SK-N-SH treated with all-trans-retinoic acid at 6 μM for 48 hours (cell line): ENCODE data around the gene SLC4A5.

Experiments used
- ATAC-seq: fragments of 200-7000 bp; cut with Tn5 transposase; 3 replicates; pipeline ENCODE4 v1.9.1; 2020; ENCODE audit warnings: mild to moderate bottlenecking, moderate library complexity
- ARNTL ChIP-seq: fragments of 450-650 bp; formaldehyde crosslinking; IDR thresholded peaks from 2 replicates; pipeline ENCODE4 v1.5.0; 2020; ENCODE audit warnings: low read depth, mild to moderate bottlenecking, moderate library complexity, borderline replicate concordance
- CSDC2 ChIP-seq: fragments of 250-450 bp; sonication (Bioruptor Pico); IDR thresholded peaks from 2 replicates; pipeline ENCODE4 v1.5.0; 2020; ENCODE audit warnings: mild to moderate bottlenecking, moderate library complexity
- CSRNP3 ChIP-seq: fragments of 250-450 bp; sonication (Bioruptor Pico); IDR thresholded peaks from 2 replicates; pipeline ENCODE4 v1.5.1; 2021; ENCODE audit warnings: mild to moderate bottlenecking, moderate library complexity
- ESRRG ChIP-seq: fragments of 250-450 bp; sonication (Bioruptor Pico); IDR thresholded peaks from 2 replicates; pipeline ENCODE4 v1.6.1; 2021; ENCODE audit warnings: mild to moderate bottlenecking
- GLIS3 ChIP-seq: fragments of 250-450 bp; sonication (Bioruptor Pico); IDR thresholded peaks from 2 replicates; pipeline ENCODE4 v1.5.0; 2020; ENCODE audit warnings: mild to moderate bottlenecking, moderate library complexity
- ISL1 ChIP-seq: fragments of 250-450 bp; sonication (Bioruptor Pico); IDR thresholded peaks from 2 replicates; pipeline ENCODE4 v2.1.2; 2022; ENCODE audit warnings: mild to moderate bottlenecking, moderate library complexity
- OSR1 ChIP-seq: fragments of 250-450 bp; sonication (Bioruptor Pico); IDR thresholded peaks from 2 replicates; pipeline ENCODE4 v1.8.0; 2022; ENCODE audit warnings: moderate library complexity, mild to moderate bottlenecking, inconsistent platforms
- PATZ1 ChIP-seq: fragments of 250-450 bp; sonication (Bioruptor Pico); IDR thresholded peaks from 2 replicates; pipeline ENCODE4 v1.8.0; 2020; ENCODE audit warnings: mild to moderate bottlenecking, moderate library complexity, borderline replicate concordance
- POU6F1 ChIP-seq: fragments of 250-450 bp; sonication (Bioruptor Pico); IDR thresholded peaks from 2 replicates; pipeline ENCODE4 v1.8.0; 2021; ENCODE audit warnings: low read depth, mild to moderate bottlenecking, moderate library complexity, borderline replicate concordance
- PPARA ChIP-seq: fragments of 250-450 bp; sonication (Bioruptor Pico); IDR thresholded peaks from 2 replicates; pipeline ENCODE4 v1.5.0; 2020; ENCODE audit warnings: mild to moderate bottlenecking, borderline replicate concordance
- RARB ChIP-seq: fragments of 250-450 bp; sonication (Bioruptor Pico); IDR thresholded peaks from 2 replicates; pipeline ENCODE4 v1.8.0; 2021; ENCODE audit warnings: mild to moderate bottlenecking, moderate library complexity
- TCF4 ChIP-seq: fragments of 250-450 bp; sonication (Bioruptor Pico); IDR thresholded peaks from 2 replicates; pipeline ENCODE4 v1.8.0; 2021; ENCODE audit warnings: mild to moderate bottlenecking, moderate library complexity, borderline replicate concordance
- TOX ChIP-seq: fragments of 250-450 bp; sonication (Bioruptor Pico); IDR thresholded peaks from 2 replicates; pipeline ENCODE4 v1.8.0; 2021; ENCODE audit warnings: mild to moderate bottlenecking, moderate library complexity, borderline replicate concordance
- TSHZ2 ChIP-seq: fragments of 250-450 bp; sonication (Bioruptor Pico); IDR thresholded peaks from 2 replicates; pipeline ENCODE4 v1.5.0; 2020; ENCODE audit warnings: mild to moderate bottlenecking, moderate library complexity
- ZC3H10 ChIP-seq: fragments of 250-450 bp; sonication (Bioruptor Pico); IDR thresholded peaks from 2 replicates; pipeline ENCODE4 v1.5.1; 2021; ENCODE audit warnings: mild to moderate bottlenecking, moderate library complexity
- ZFP3 ChIP-seq: fragments of 250-450 bp; sonication (Bioruptor Pico); IDR thresholded peaks from 2 replicates; pipeline ENCODE4 v1.5.0; 2020; ENCODE audit warnings: mild to moderate bottlenecking, moderate library complexity
- ZFP30 ChIP-seq: fragments of 450-650 bp; formaldehyde crosslinking; IDR thresholded peaks from 2 replicates; pipeline ENCODE4 v1.5.0; 2022; ENCODE audit warnings: mild to moderate bottlenecking, moderate library complexity
- ZNF565 ChIP-seq: fragments of 450-650 bp; formaldehyde crosslinking; conservative IDR thresholded peaks from 2 replicates; pipeline ENCODE4 v1.5.0; 2020; ENCODE audit warnings: low read depth, mild to moderate bottlenecking, moderate library complexity
- ZNF70 ChIP-seq: fragments of 450-650 bp; formaldehyde crosslinking; IDR thresholded peaks from 2 replicates; pipeline ENCODE4 v1.5.0; 2020; ENCODE audit warnings: mild to moderate bottlenecking, moderate library complexity
- ZNF8 ChIP-seq: fragments of 450-650 bp; formaldehyde crosslinking; IDR thresholded peaks from 2 replicates; pipeline ENCODE4 v1.5.0; 2020; ENCODE audit warnings: mild to moderate bottlenecking, moderate library complexity

The SLC4A5 gene

GRCh38 chr2:74369976-74370375 is 26.8 kb upstream of the SLC4A5 start:
- ATAC-seq, result no peak
- TF ChIP-seq TCF4 (CRISPR knock-in tag) (no peak), ZNF8 (no peak), ESRRG (CRISPR knock-in tag) (no peak), CSDC2 (CRISPR knock-in tag) (no peak), ISL1 (CRISPR knock-in tag) (no peak), ARNTL (CRISPR knock-in tag) (no peak), RARB (CRISPR knock-in tag) (no peak), PPARA (CRISPR knock-in tag) (no peak), PATZ1 (no peak), ZNF565 (CRISPR knock-in tag) (no peak), GLIS3 (CRISPR knock-in tag) (no peak), TSHZ2 (CRISPR knock-in tag) (no peak), ZC3H10 (no peak), POU6F1 (no peak), ZFP30 (CRISPR knock-in tag) (no peak), ZFP3 (CRISPR knock-in tag) (no peak), ZNF70 (no peak), OSR1 (CRISPR knock-in tag) (no peak), TOX (CRISPR knock-in tag) (no peak)

- ATAC-seq, result no peak
- TF ChIP-seq ZFP3 (CRISPR knock-in tag) (no peak), ZNF8 (no peak), ZNF565 (CRISPR knock-in tag) (no peak), RARB (CRISPR knock-in tag) (no peak), ARNTL (CRISPR knock-in tag) (no peak), ISL1 (CRISPR knock-in tag) (no peak), PATZ1 (no peak), CSRNP3 (CRISPR knock-in tag) (no peak), ZFP30 (CRISPR knock-in tag) (no peak), GLIS3 (CRISPR knock-in tag) (no peak)
These were observed 25.3 kb upstream of the SLC4A5 start for GRCh38 chr2:74368499-74368898.

GRCh38 chr2:74367789-74368188 is 24.6 kb upstream of the SLC4A5 start:
- ATAC-seq, result no peak
- no peak for TF ChIP-seq ZNF70
- TF ChIP-seq POU6F1, result no peak
- TF ChIP-seq ZNF8, result no peak
- no peak for TF ChIP-seq GLIS3 (CRISPR knock-in tag)
